Panc1 (cell line): ENCODE data around the gene NUDT22. TPM values are rescaled to one million over a fixed set of nuclear protein-coding genes. Genes with fewer than 3 reads are reported as not detected.

Experiments used
- ATAC-seq: fragments of 200-7000 bp; cut with Tn5 transposase; 2 replicates; pipeline ENCODE4 v1.9.1; 2020; ENCODE audit warnings: mild to moderate bottlenecking, moderate library complexity
- BruUV-seq: library from RNA; stranded (reverse); fragments of 400-500 nt; replicated peaks from 2 replicates; lab custom pipeline; 2021; lab: Mats Ljungman, UMichigan
- CTCF ChIA-PET: fragments of 300-600 bp; sonication (Branson Sonifier 250); formaldehyde crosslinking; loops from one replicate; lab custom pipeline; 2022; ENCODE audit warnings: antibody characterized with exemption; lab: Charles Lee
- POLR2A ChIA-PET: fragments of 300-600 bp; sonication (Branson Sonifier 250); formaldehyde crosslinking; loops from one replicate; lab custom pipeline; 2022; ENCODE audit warnings: antibody characterized with exemption; lab: Charles Lee
- DNase-seq: peaks from one replicate; pipeline ENCODE4 v3.0.0-alpha.2; 2010; ENCODE audit warnings: low read depth, low spot score
- H3K27ac ChIP-seq: 2 replicates; pipeline ENCODE4 v1.5.1; 2011; ENCODE audit warnings: mild to moderate bottlenecking, low read length, inconsistent platforms
- H3K27me3 ChIP-seq: fragments of 200-500 bp; sonication (Bioruptor generic); 2 replicates; pipeline ENCODE4 v1.6.0; 2014; ENCODE audit warnings: low read length, inconsistent platforms; ENCODE audit not compliant: control insufficient read depth, insufficient read depth
- H3K36me3 ChIP-seq: fragments of 200-500 bp; sonication (Bioruptor generic); 2 replicates; pipeline ENCODE4 v1.5.1; 2014; ENCODE audit warnings: inconsistent platforms, mild to moderate bottlenecking, low read length, moderate library complexity; ENCODE audit not compliant: control insufficient read depth, insufficient read depth
- H3K4me1 ChIP-seq: 2 replicates; pipeline ENCODE4 v1.5.1; 2011; ENCODE audit warnings: inconsistent platforms, mild to moderate bottlenecking, low read length, moderate library complexity; ENCODE audit not compliant: control insufficient read depth, insufficient read depth
- H3K4me3 ChIP-seq, 2 experiments: 2 replicates each; pipeline ENCODE4 v1.5.1; 2011 to 2012; ENCODE audit warnings: low read depth in 2 of 2, low read length in 2 of 2, mild to moderate bottlenecking in 2 of 2, inconsistent platforms in 1 of 2, moderate library complexity in 1 of 2
- H3K9me3 ChIP-seq: fragments of 200-500 bp; sonication (Bioruptor generic); 2 replicates; pipeline ENCODE4 v1.5.1; 2014; ENCODE audit warnings: low read depth, mild to moderate bottlenecking, inconsistent platforms, low read length, moderate library complexity; ENCODE audit not compliant: control insufficient read depth, insufficient read depth
- CTCF ChIP-seq: fragments of 450-650 bp; IDR thresholded peaks from 2 replicates; pipeline ENCODE4 v1.5.1; 2017; ENCODE audit warnings: mild to moderate bottlenecking
- POLR2AphosphoS5 ChIP-seq: IDR thresholded peaks from 2 replicates; pipeline ENCODE4 v1.6.1; 2012; ENCODE audit warnings: mild to moderate bottlenecking, low read depth, low read length, moderate library complexity
- SIN3A ChIP-seq: IDR thresholded peaks from 2 replicates; pipeline ENCODE4 v1.6.1; 2012; ENCODE audit warnings: low read depth, mild to moderate bottlenecking, low read length, moderate library complexity, borderline replicate concordance; ENCODE audit not compliant: insufficient read depth
- TCF7L2 ChIP-seq: IDR thresholded peaks from 2 replicates; pipeline ENCODE4 v1.6.1; 2011; ENCODE audit warnings: mild to moderate bottlenecking, low read depth, low read length, inconsistent platforms
- in situ Hi-C: cut with HindIII; loops from 2 replicates; pipeline ENCODE4 v1.10.0; 2016; ENCODE audit warnings: low sequenced_read_pairs, low pct_unique_long_range_greater_than_20kb
- intact Hi-C: fragments of 100-400 bp; cut with micrococcal nuclease; formaldehyde crosslinking; loops from one replicate; pipeline ENCODE4 v1.10.0; 2022; ENCODE audit not compliant: unreplicated experiment
- total RNA-seq: library from RNA; stranded (reverse); gene quantifications from one replicate; pipeline ENCODE4 v1.2.1, GENCODE V29; 2021; ENCODE audit not compliant: unreplicated experiment
- TF ChIP-seq, protein P1 (sequence below), 2 experiments: IDR thresholded peaks; 2 replicates each; pipeline ENCODE4 v1.6.1; 2011 to 2012; ENCODE audit warnings: low read depth in 2 of 2, control low read depth in 1 of 2, low read length in 1 of 2, mild to moderate bottlenecking in 1 of 2, moderate library complexity in 1 of 2; ENCODE audit not compliant: insufficient read depth in 1 of 2

Gene NUDT22
- total RNA-seq, 1 experiment from 2014 or later: 98.8 TPM

GRCh38 chr11:64230985-64231365, 4.9 kb downstream of the NUDT22 start:
- H3K27ac ChIP-seq: peak overlapping the region; percentile 87
- POLR2A ChIA-PET: interaction anchor here (0.7 kb wide), 1 partner anchor 10 kb away, joined by 5 read pairs; no protein-coding TSS in a partner anchor
- no peaks in the 10 kb centered on the region for H3K9me3 ChIP-seq
- in situ Hi-C loops (no loop called here), intact Hi-C loops (no loop called here)
- H3K4me3 ChIP-seq: peak overlapping the region; percentile 68 to 79
- CTCF ChIA-PET: no interaction called here
- TSS peak; percentile 62 for BruUV-seq
- DNase-seq (no peak), ATAC-seq (no peak)
- peaks cover 49% of the 10 kb centered on the region for H3K4me1 ChIP-seq
- no peaks in the 10 kb centered on the region; the same call in 1 of the 2 replicates for H3K36me3 ChIP-seq
- TF ChIP-seq, protein P1, sequence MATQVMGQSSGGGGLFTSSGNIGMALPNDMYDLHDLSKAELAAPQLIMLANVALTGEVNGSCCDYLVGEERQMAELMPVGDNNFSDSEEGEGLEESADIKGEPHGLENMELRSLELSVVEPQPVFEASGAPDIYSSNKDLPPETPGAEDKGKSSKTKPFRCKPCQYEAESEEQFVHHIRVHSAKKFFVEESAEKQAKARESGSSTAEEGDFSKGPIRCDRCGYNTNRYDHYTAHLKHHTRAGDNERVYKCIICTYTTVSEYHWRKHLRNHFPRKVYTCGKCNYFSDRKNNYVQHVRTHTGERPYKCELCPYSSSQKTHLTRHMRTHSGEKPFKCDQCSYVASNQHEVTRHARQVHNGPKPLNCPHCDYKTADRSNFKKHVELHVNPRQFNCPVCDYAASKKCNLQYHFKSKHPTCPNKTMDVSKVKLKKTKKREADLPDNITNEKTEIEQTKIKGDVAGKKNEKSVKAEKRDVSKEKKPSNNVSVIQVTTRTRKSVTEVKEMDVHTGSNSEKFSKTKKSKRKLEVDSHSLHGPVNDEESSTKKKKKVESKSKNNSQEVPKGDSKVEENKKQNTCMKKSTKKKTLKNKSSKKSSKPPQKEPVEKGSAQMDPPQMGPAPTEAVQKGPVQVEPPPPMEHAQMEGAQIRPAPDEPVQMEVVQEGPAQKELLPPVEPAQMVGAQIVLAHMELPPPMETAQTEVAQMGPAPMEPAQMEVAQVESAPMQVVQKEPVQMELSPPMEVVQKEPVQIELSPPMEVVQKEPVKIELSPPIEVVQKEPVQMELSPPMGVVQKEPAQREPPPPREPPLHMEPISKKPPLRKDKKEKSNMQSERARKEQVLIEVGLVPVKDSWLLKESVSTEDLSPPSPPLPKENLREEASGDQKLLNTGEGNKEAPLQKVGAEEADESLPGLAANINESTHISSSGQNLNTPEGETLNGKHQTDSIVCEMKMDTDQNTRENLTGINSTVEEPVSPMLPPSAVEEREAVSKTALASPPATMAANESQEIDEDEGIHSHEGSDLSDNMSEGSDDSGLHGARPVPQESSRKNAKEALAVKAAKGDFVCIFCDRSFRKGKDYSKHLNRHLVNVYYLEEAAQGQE (IDR thresholded peaks at IDR 0.05; ENCODE audit: insufficient read depth in 1 of 2, low read depth in 2 of 2, low read length in 1 of 2): no peak
- no peak for TF ChIP-seq TCF7L2
- H3K27me3 ChIP-seq: no peaks in the 10 kb centered on the region

GRCh38 chr11:64231546-64231945, 5.5 kb downstream of the NUDT22 start:
- DNase-seq (no peak), ATAC-seq (no peak)
- in situ Hi-C loops (no loop called here), intact Hi-C loops (no loop called here)
- ChIA-PET POLR2A (interaction anchor here (0.7 kb wide), 1 partner anchor 11 kb away, joined by 5 read pairs; no protein-coding TSS in a partner anchor), CTCF (no interaction called here)
- H3K4me1 ChIP-seq: peaks cover 49% of the 10 kb centered on the region
- peak overlapping the region; percentile 35; the same call in 1 of the 2 replicates for H3K27ac ChIP-seq
- no peaks in the 10 kb centered on the region for H3K27me3 ChIP-seq
- no peaks in the 10 kb centered on the region for H3K9me3 ChIP-seq
- TF ChIP-seq SIN3A: no peak
- BruUV-seq: no TSS peak
- no peak overlapping the region for H3K4me3 ChIP-seq
- H3K36me3 ChIP-seq: no peaks in the 10 kb centered on the region; the same call in 1 of the 2 replicates

DNA sequence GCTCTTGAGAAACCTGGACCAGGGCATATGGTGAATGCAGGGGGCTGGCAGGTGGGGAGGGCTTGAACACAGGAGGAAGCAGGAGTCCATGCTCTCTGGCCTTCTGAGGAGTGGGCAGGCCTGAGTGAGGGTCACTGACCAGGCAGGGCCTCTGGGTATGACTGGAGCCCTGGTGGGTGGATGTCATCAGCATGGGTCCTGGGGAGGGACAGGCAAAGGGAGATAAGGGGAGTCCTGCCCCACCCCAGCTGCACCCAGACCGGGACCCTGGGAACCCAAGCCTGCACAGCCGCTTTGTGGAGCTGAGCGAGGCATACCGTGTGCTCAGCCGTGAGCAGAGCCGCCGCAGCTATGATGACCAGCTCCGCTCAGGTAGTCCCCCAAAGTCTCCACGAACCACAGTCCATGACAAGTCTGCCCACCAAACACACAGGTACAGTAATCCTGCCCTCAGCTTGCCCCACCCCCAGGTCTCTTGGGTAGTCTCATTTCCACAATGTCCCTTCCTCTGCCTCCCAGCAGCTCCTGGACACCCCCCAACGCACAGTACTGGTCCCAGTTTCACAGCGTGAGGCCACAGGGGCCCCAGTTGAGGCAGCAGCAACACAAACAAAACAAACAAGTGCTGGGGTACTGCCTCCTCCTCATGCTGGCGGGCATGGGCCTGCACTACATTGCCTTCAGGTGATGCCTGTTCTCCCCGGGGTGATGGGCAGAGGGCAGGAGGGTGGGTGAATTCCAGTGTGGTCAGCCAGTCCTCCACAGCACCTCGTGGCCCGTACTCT, 6.3 kb downstream of the NUDT22 start:
- H3K27me3 ChIP-seq: no peaks in the 10 kb centered on the region
- peaks cover 46% of the 10 kb centered on the region for H3K4me1 ChIP-seq
- H3K27ac ChIP-seq: peak overlapping the region; percentile 48; the same call in 1 of the 2 replicates
- BruUV-seq: no TSS peak
- ATAC-seq: no peak
- TF ChIP-seq, protein P1 (IDR thresholded peaks at IDR 0.05; ENCODE audit: insufficient read depth in 1 of 2, low read depth in 2 of 2, low read length in 1 of 2): no peak
- TF ChIP-seq CTCF (no peak), SIN3A (no peak), TCF7L2 (no peak), POLR2AphosphoS5 (no peak)
- H3K9me3 ChIP-seq: no peaks in the 10 kb centered on the region
- in situ Hi-C loops (no loop called here), intact Hi-C loops (no loop called here)
- ChIA-PET CTCF (interaction anchor here (0.5 kb wide), 1 partner anchor 41 kb away, joined by 6 read pairs; no protein-coding TSS in a partner anchor), POLR2A (no interaction called here)
- no peak overlapping the region for H3K4me3 ChIP-seq
- no peaks in the 10 kb centered on the region; the same call in 1 of the 2 replicates for H3K36me3 ChIP-seq
- no peak for DNase-seq
